PC-3 (cell line): ENCODE results near the gene EPB41L4B.

Source experiments
- CTCF ChIP-seq: fragments of 300-600 bp; sonication (generic); conservative IDR thresholded peaks from 2 replicates; pipeline ENCODE4 v1.5.1; 2017; ENCODE audit warnings: antibody characterized with exemption, low read depth, mild to moderate bottlenecking, low read length
- EZH2 ChIP-seq: fragments of 300-600 bp; sonication (generic); IDR thresholded peaks from one replicate; pipeline ENCODE4 v1.6.1; 2017; ENCODE audit warnings: antibody characterized with exemption, mild to moderate bottlenecking, low read length; ENCODE audit not compliant: unreplicated experiment

GRCh38 chr9:109299891-109300290 is 21.0 kb downstream of the EPB41L4B start:
- TF ChIP-seq CTCF, result no peak
- no peak for TF ChIP-seq EZH2
